Daoy (cell line): ENCODE data around the gene EFNA4. TPM values are rescaled to one million over a fixed set of nuclear protein-coding genes. Genes with fewer than 3 reads are reported as not detected.
"Not testable (repeated sequence)": the region's sequence is repeated elsewhere in the genome, so short reads cannot be mapped to it uniquely, and the experiment has no call there.

Experiments used
- DNase-seq: peaks from one replicate; pipeline ENCODE4 v3.0.0-alpha.2; 2015; ENCODE audit warnings: low read depth
- total RNA-seq: library from RNA; depleted of rRNA; stranded (reverse); fragments of >200 nt; shearing (Covaris generic); gene quantifications from 2 replicates; pipeline ENCODE4 v1.2.3, GENCODE V29; 2014; rRNA removed

The EFNA4 gene
- total RNA-seq, 1 experiment from 2014 or later = 10.6 TPM

DNA sequence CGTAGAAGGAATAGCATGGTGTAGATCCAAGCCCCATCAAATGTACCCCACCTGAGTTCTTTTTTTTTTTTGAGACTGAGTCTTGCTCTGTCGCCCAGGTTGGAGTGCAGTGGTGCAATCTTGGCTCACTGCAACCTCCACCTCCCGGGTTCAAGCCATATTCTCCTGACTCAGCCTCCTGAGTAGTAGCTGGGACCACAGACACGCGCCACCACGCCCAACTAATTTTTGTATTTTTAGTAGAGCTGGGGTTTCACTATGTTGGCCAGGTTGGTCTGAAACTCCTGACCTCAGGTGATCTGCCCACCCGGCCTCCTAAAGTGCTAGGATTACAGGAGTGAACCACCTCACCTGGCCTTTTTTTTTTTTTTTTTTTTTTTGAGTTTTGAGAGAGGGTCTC lies 54.5 kb downstream of the EFNA4 start:
- not testable (repeated sequence) for DNase-seq

Other genes with a start within 250 kb of the EFNA4 start
- 9.1 and 16.8 TPM in 2 replicates for gene KCNN3, start 193.5 kb upstream of the EFNA4 start, total RNA-seq
- 3.8 and 5.7 TPM in 2 replicates for gene PMVK, start 127.0 kb upstream of the EFNA4 start, total RNA-seq
- gene PBXIP1, start 107.6 kb upstream of the EFNA4 start, total RNA-seq = 10.5 and 10.9 TPM in 2 replicates
- gene PYGO2, start 102.0 kb upstream of the EFNA4 start, total RNA-seq = 21.8 and 24.3 TPM in 2 replicates
- gene SHC1, start 93.0 kb upstream of the EFNA4 start, total RNA-seq = 112 and 126 TPM in 2 replicates
- 362 and 379 TPM in 2 replicates for gene CKS1B, start 89.1 kb upstream of the EFNA4 start, total RNA-seq
- gene FLAD1, start 80.4 kb upstream of the EFNA4 start, total RNA-seq = 48.1 and 51.2 TPM in 2 replicates
- not detected in 2 replicates for gene LENEP, start 70.2 kb upstream of the EFNA4 start, total RNA-seq
- 11.7 and 14.8 TPM in 2 replicates for gene ZBTB7B, start 60.9 kb upstream of the EFNA4 start, total RNA-seq
- not detected in 2 replicates for gene DCST2, start 30.0 kb upstream of the EFNA4 start, total RNA-seq
- not detected in 2 replicates for gene DCST1, start 29.9 kb upstream of the EFNA4 start, total RNA-seq
- 44.5 and 46.2 TPM in 2 replicates for gene ADAM15, start 12.4 kb upstream of the EFNA4 start, total RNA-seq
- gene EFNA3, start 15.1 kb downstream of the EFNA4 start, total RNA-seq = 1.1 and 2.4 TPM in 2 replicates
- gene EFNA1, start 64.1 kb downstream of the EFNA4 start, total RNA-seq = 24.6 and 34.5 TPM in 2 replicates
- gene SLC50A1, start 72.1 kb downstream of the EFNA4 start, total RNA-seq = 14.9 and 28.7 TPM in 2 replicates
- gene DPM3, start 76.8 kb downstream of the EFNA4 start, total RNA-seq = 5.0 and 66.4 TPM in 2 replicates
- 123 and 131 TPM in 2 replicates for gene KRTCAP2, start 109.6 kb downstream of the EFNA4 start, total RNA-seq
- 0.63 and 1.9 TPM in 2 replicates for gene TRIM46, start 110.1 kb downstream of the EFNA4 start, total RNA-seq
- 2.9 and 3.2 TPM in 2 replicates for gene THBS3, start 144.2 kb downstream of the EFNA4 start, total RNA-seq
- gene MTX1, start 145.0 kb downstream of the EFNA4 start, total RNA-seq = 81.3 and 96.7 TPM in 2 replicates
- 1.6 and 2.7 TPM in 2 replicates for gene ENTREP3, start 191.7 kb downstream of the EFNA4 start, total RNA-seq
- gene SCAMP3, start 198.6 kb downstream of the EFNA4 start, total RNA-seq = 42.1 and 43.4 TPM in 2 replicates
- 11.5 and 15.1 TPM in 2 replicates for gene CLK2, start 209.8 kb downstream of the EFNA4 start, total RNA-seq
- gene HCN3, start 213.7 kb downstream of the EFNA4 start, total RNA-seq = 0.11 and 0.65 TPM in 2 replicates
- not detected in 2 replicates for gene PKLR, start 237.7 kb downstream of the EFNA4 start, total RNA-seq
- gene FDPS, start 245.1 kb downstream of the EFNA4 start, total RNA-seq = 219 and 227 TPM in 2 replicates